ENCODE measurements around the gene EARS2.

The EARS2 gene

GRCh38 chr16:23556881-23557778 lies at the start of gene EARS2, which contains the start of gene UBFD1:
EARS2 (minus strand) TSS chr16:23557350; CDS start chr16:23557343, 7 bp downstream.
UBFD1 (plus strand) TSS chr16:23557727; CDS start chr16:23557743, 16 bp downstream.
- Histone ChIP-seq H3K4me3 (ENCODE audit: severe bottlenecking) (peak within 1 kb of the TSS; percentile 66), H3K27me3 (ENCODE audit: insufficient read depth, poor library complexity, severe bottlenecking) (no peaks in the 10 kb centered on the region), H3K4me1 (ENCODE audit: insufficient read depth, poor library complexity, severe bottlenecking) (peaks cover 8% of the 10 kb centered on the region), H3K9me3 (ENCODE audit: severe bottlenecking) (no peaks in the 10 kb centered on the region), H3K27ac (ENCODE audit: poor library complexity, severe bottlenecking) (peak within 1 kb of the TSS; percentile 62), H3K36me3 (ENCODE audit: low read depth) (peaks cover 48% of the 10 kb centered on the region)
- ATAC-seq (ENCODE audit: low read depth) = peak; percentile 94
- peak; percentile 95 for TF ChIP-seq CTCF (IDR thresholded peaks at IDR 0.05; ENCODE audit: poor library complexity, severe bottlenecking)
- peak; percentile 98 for DNase-seq (ENCODE audit: low spot score)

- H3K4me3 ChIP-seq (ENCODE audit: severe bottlenecking) = no peak overlapping the region
- peaks cover 4% of the 10 kb centered on the region for H3K4me1 ChIP-seq (ENCODE audit: insufficient read depth, poor library complexity, severe bottlenecking)
- H3K9me3 ChIP-seq (ENCODE audit: severe bottlenecking) = no peaks in the 10 kb centered on the region
- H3K36me3 ChIP-seq (ENCODE audit: low read depth) = peaks cover 40% of the 10 kb centered on the region
- no peak overlapping the region for H3K27ac ChIP-seq (ENCODE audit: poor library complexity, severe bottlenecking)
- ATAC-seq (ENCODE audit: low read depth) (no peak; the same call in 2 of the 3 replicates), DNase-seq (ENCODE audit: low spot score) (no peak)
- no peaks in the 10 kb centered on the region for H3K27me3 ChIP-seq (ENCODE audit: insufficient read depth, poor library complexity, severe bottlenecking)
- no peak for TF ChIP-seq CTCF (IDR thresholded peaks at IDR 0.05; ENCODE audit: poor library complexity, severe bottlenecking)
Observed at GRCh38 chr16:23597003-23597756, 40.0 kb upstream of the EARS2 start.

GRCh38 chr16:23595951-23596720 lies 39.0 kb upstream of the EARS2 start, which contains the start of gene NDUFAB1:
NDUFAB1 (minus strand) TSS chr16:23596316; CDS start chr16:23596290, 26 bp downstream.
- DNase-seq (ENCODE audit: low spot score) (peak; percentile 86), ATAC-seq (ENCODE audit: low read depth) (peak; percentile 97)
- H3K4me1 ChIP-seq (ENCODE audit: insufficient read depth, poor library complexity, severe bottlenecking) = peaks cover 4% of the 10 kb centered on the region
- H3K4me3 ChIP-seq (ENCODE audit: severe bottlenecking) = peak within 1 kb of the TSS; percentile 72
- no peaks in the 10 kb centered on the region for H3K9me3 ChIP-seq (ENCODE audit: severe bottlenecking)
- peak; percentile 99 for TF ChIP-seq CTCF (IDR thresholded peaks at IDR 0.05; ENCODE audit: poor library complexity, severe bottlenecking)
- H3K27me3 ChIP-seq (ENCODE audit: insufficient read depth, poor library complexity, severe bottlenecking) = no peaks in the 10 kb centered on the region
- peak within 1 kb of the TSS; percentile 25 for H3K27ac ChIP-seq (ENCODE audit: poor library complexity, severe bottlenecking)
- peaks cover 39% of the 10 kb centered on the region for H3K36me3 ChIP-seq (ENCODE audit: low read depth)

- ATAC-seq (ENCODE audit: low read depth) (peak; percentile 30), DNase-seq (ENCODE audit: low spot score) (no peak)
- Histone ChIP-seq H3K27ac (ENCODE audit: poor library complexity, severe bottlenecking) (peak overlapping the region; percentile 25), H3K4me3 (ENCODE audit: severe bottlenecking) (peak overlapping the region; percentile 72), H3K4me1 (ENCODE audit: insufficient read depth, poor library complexity, severe bottlenecking) (peaks cover 4% of the 10 kb centered on the region), H3K27me3 (ENCODE audit: insufficient read depth, poor library complexity, severe bottlenecking) (no peaks in the 10 kb centered on the region), H3K36me3 (ENCODE audit: low read depth) (peaks cover 45% of the 10 kb centered on the region), H3K9me3 (ENCODE audit: severe bottlenecking) (no peaks in the 10 kb centered on the region)
- TF ChIP-seq CTCF (IDR thresholded peaks at IDR 0.05; ENCODE audit: poor library complexity, severe bottlenecking) = no peak
Observed at GRCh38 chr16:23595246-23595950, 38.2 kb upstream of the EARS2 start.
